Middle frontal gyrus (tissue), 1 donor: ENCODE results near the gene GPR84.
A peak's percentile ranks its signal among the peaks of the same experiment; 100 is the strongest.

Source experiments
- DNase-seq: peaks from one replicate; pipeline ENCODE4 v3.0.0-alpha.2; 2015; ENCODE audit warnings: low spot score; ENCODE audit errors: extremely low spot score

Gene GPR84

DNA sequence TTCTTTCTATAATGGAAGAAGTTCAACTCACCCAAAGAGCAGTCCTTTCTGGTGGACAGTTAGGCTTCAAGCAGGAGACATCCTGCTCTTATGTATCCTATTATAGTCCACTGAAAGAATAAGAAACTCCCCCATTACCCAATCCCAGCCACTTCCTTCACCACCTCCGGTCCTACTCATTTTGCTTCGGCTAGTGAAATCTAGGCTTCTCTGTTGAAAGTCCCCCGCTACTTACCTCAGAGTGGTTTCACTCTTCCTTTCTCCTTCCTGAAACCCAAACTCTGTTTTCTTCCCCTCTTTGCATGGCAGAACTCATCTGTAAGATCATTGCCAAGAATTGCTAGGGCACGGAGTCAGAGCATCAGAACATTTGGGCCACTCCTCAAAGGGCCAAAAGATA, at the start of gene GPR84:
Gene GPR84, minus strand, starts transcription at position 74 of the 400 bp plus-strand sequence. CDS start 635 bp downstream, outside the sequence.
- DNase-seq, result no peak

DNA sequence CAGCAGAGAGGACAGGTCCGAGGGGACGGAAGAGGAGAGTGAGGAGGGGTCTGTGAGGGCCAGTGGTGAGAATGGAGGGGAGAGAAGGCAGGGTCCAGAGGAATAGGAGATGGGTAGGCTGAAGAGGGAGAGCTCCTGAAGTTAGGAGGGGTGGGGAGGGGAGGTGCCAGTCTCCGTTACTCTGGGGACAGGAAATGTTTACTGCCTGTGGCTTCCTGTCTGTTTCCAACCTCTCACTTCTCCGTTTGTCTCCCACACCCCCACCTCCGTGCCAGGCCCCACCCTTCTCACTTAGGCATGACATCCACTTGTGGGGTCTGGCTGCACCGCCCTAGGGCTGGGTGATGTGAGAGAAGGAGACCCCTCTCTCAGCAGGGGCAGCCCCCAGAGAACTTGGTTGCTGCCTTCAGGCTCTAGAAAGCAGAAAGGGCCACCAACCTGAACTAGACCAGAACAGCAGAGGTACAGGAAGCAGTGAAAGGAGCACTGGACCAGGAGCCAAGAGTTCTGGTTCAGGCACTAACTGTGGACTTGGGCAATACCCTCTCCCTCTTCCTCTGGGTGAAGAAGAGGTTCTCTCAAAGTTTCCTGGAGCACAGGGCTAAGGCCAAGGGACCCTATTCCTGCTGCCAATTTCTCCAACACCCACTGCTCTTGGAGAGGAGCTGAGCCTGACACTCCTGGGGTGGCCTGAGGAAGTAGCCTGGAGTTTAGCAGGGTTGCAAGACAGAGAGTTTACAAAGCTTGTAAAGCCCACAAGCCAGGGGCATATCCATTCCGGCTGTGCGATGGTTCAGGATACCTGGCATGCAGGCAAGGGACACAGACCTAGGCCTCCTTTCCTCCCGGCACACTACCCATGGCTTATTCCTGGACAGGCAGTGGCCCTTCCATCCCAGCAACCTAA, 49.3 kb upstream of the GPR84 start:
- no peak for DNase-seq

GRCh38 chr12:54412786-54413185, 48.5 kb upstream of the GPR84 start:
- DNase-seq, result no peak

GRCh38 chr12:54412348-54412747, 48.1 kb upstream of the GPR84 start:
- DNase-seq, result no peak

DNA sequence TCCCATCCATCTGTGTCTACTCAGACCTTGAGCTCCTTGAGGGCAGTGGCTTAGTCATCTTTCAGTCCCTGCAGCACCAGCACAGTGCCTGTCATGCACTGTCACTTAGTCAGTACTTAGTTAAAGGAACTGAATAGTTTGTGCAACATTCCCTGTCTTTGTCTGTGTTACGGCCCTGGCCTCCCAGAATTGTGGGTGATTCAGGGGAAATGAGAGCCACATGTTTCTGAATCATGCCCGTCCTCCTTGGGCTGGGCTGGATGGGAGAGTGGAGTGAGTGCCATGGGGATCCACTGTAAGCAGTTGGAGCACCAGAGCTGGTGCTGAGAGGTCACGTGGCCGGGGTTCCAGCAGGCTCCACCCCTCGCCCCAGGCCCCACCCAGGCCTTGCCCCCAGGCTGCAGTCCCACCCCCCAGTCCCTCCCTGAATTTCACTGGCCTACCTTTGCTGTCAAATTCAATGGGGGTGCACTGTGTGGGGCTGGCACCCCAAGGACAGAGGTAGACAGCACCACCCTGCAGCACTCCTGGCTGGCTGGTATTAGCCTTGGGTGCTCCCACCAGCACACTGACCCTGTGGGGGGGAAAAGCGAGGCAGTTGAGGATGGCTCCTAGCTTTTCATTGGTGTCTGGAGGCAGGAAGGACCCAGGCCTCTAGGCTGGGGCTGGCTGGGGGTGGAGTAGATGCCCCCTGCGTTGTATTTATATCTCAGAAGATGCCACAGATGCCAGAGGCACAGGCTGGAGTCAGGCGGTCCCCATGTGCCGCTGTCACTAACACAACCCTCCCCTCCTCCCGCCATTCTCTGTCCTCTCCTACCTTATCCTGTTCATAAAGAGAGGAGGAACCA, 47.3 kb upstream of the GPR84 start:
- no peak for DNase-seq

DNA sequence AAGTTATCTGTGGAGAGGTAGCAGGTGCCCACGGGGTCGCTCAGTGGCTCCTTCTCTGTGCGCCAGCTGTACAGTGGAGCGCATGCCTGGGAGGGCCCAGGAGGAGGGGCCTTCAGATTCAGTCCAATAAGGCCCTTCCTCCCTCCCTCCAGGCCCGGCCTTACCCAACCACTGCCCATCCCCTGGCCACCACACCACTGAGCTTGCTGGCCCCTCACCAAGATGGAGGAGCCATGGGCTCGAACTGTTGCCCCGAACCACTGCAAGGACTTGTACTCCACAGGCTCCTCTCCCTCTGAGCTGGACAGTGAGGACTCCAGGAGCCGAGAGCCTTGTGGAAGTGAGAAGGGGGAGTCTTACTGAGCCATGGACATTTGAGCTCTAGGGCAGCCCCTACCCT, 45.0 kb upstream of the GPR84 start:
- DNase-seq, result no peak

DNA sequence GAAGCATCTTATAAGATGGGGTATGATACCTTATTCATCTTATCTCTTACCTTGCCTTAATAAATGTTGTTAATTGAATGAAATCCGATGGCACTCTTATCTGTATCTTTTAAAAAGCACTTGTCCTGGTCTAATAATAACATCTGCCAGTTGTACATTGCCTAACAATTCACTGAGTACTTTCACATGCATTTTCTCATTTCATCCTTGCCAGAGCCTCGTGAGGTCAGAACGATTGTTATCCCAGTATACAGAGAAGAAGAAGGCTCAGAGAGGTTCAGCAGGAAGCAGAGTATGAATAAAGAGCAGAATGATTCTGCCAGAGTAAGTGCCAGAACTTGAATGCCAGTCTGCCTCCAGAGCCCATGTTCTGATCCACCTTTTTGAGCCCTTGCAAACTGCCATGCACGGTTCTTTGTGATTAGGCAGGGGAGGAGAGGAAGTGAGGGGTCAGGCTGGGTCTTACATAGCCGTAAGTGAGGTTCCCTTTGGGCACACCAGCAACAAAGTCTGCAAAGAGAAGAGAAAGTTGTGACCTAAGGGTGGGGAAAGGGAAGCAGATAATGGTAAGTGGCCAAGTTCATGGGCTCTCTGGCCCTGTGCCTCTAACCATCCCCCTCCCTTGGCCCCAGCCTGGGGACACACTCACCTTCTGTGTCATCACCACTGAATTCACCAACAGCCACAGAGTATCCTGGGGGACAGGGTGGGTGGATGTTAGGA, 43.1 kb upstream of the GPR84 start:
- DNase-seq, result no peak

DNA sequence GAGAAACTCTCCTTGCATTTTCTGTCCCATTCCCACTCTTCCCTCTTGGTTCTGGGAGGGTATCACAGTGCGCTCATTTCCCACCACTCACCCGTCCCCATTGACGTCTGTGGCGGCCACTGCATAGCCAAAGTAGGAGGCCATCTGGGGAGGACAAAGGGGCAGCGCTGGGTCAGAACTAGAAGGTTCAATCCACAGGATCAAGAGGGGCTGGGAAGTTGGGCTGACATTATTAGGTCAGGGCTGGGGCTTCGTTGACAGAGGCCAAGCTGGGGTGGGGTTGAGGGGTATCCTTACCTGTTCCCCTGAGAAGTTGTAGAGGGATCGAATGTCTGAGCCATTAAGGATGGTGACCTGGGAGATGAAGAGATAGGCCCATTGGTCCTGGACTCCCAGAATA, 41.3 kb upstream of the GPR84 start:
- no peak for DNase-seq

GRCh38 chr12:54405106-54405505, 40.8 kb upstream of the GPR84 start:
- DNase-seq, result no peak

DNA sequence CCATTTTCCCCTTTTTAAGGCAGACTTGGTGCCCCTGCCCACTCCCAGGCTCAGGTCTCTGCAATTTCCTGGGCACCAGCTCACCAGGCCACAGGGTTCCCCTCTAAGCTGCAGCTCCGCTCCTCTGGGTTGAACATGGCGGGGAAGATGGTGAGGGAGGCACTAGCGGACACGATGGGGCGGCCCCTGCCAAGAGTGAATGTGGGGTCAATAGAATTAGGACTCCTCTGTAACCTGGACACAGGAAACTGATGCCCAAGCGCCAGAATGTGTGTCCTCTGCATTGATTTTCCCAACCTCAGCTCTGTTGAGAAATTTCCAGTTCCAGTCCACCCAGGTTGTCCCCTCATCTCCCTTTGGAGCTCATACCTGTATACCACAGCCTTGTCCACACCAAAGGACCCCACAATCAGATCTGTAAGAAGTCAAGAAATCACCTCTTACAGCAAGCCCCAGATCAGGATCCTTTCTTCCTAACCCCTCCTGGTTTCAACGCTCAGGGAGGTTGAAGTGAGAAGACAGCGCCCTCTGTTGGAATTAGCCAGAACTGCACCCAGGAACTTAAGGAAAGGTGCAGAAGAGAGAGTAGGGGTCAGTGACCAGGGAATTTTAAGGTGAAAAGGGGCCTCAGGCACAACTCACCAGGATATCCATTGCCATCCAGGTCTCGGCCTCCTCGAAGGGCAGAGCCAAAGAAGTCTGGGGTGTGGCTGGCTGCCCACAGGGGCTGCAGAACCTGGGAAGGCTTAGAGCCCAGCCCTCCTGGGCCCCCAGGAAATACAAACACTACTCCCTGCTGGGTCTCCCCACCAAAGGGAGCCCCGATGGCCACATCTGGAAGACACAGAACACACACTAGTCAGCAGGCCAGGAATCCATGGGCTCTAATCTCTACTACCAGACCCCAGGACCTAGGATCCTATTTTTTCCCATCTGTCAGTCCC, 40.0 kb upstream of the GPR84 start:
- no peak for DNase-seq

GRCh38 chr12:54401119-54401518, 36.8 kb upstream of the GPR84 start:
- no peak for DNase-seq

DNA sequence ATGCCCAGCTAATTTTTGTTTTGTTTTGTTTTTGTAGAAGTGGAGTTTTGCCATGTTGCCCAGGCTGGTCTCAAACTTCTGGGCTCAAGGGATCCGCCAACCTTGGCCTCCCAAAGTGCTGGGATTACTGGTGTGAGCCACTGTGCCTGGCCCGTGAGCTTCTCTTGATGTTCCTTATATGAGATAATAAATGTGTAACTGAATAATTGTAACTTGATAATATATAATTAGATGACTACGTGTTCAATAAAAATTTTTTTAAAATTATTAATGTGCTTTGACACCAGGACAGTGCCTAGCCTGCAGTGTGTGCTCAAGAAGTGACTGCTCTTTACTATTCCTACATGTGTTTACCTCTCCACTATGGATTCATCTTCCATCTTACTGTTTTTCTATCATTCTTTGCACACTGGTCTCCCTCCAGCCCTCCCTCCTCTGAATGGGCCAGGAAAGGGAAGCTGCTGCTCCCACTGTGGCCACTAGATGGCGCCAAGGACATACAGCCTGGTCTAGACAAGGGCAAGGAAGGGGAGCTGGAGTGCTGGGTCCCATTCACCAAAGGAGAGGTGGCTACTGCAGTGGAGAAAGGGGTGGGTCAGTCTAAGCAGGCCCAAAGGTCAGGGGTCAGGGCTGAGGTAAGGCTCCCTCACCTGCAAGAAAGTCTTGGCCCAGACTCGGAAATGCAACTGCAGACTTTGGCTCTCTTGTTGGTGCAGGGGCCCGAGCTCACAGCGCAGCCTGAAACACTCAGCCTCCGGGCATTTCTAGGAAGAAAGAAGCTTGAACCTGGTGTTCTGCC, 34.9 kb upstream of the GPR84 start:
- DNase-seq, result peak; percentile 74

DNA sequence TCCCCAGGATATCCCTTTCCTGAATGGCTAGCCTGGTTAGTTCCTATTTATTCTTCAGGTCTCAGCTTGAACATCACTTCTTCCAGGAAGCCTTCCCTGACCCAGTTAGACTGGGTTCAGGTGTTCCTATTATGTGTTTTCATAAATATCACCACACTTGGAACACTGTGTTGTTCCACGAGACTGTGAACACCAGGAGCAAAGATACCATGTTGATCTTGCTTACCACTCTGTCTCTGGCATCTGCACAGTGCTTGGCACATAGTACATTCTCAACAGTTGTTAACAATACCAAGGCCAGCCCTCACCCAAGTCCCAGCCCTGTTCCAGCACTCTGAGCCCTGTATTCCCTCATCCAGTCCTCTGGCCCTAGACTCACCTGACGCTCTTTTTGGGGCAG, 33.9 kb upstream of the GPR84 start:
- DNase-seq, result no peak

- no peak for DNase-seq
These were observed 32.9 kb upstream of the GPR84 start for GRCh38 chr12:54397157-54397556.

DNA sequence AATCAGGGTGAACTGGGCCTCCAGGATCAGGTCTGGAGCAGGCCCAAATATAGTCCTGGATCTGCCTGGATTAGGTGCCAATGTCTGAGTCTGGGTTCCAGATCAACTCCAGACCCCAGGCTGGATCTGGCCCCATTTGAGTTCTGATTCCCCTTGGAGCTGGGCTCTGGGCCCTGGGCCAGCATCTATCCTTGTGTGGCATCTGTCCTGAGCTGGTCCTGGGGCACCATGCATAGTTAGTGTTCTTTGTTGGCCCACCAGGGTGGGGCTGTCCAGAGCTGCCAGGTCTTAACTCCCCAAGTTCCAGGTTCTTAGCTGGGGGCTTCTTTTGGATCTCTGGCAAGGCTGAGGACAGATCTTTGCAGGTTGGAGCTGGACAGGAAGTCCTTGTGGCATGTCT, 31.3 kb upstream of the GPR84 start:
- no peak for DNase-seq

- no peak for DNase-seq
These were observed 30.7 kb upstream of the GPR84 start for GRCh38 chr12:54394986-54395385.

DNA sequence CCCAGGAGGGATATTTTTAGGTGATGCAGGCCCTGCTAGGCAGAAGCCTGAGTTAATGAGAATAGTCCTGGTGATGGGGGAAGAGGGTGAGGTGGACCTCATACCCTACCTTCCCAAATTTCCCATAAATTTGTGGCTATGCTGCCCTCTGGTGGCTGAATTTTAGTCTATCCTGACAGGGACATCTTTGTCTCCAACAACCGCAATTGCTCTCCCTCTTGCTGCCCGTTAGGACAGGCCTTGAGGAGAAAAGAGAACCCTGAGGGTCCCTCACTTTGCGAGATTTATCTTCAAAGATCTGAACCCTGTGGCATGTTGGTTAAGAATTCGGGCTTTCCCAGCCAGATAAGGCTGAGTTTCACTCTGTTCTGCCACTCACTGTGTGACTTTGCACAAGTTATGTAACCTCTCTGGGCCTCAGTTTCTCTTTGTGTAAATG, 30.0 kb upstream of the GPR84 start:
- peak; percentile 60 for DNase-seq

- no peak for DNase-seq
These were observed 29.5 kb upstream of the GPR84 start for GRCh38 chr12:54393743-54394142.

- no peak for DNase-seq
These were observed 28.9 kb upstream of the GPR84 start for GRCh38 chr12:54393207-54393609.
